Stimulated activated CD4-positive, alpha-beta T cell treated with anti-CD3 and anti-CD28 coated beads, Interleukin-2, amount 100 ng/mL, for 48 hours (primary cell): ENCODE data around the gene CD47.

Experiments used
- DNase-seq, 2 donors: peaks; one replicate each; pipeline ENCODE4 v3.0.0-alpha.2; 2020

Gene CD47

DNA sequence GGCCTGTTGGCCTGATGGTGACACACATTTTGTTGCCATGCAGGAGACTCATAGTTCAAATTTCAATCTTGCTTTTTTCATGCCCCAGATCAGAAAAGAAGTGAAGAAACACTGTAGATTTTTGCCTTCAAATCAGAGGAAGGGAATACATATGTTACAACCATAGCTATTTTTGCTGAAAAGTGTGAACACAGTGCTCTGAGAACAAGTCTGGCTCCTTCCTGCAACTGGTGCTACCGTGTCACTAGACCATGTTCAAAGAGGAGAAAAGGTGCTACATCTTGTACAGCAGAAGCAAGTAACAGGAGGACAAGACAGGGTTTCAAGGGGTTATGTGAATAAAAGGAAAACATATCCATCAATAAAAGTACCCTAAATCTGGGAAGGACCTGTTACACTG lies 44.6 kb downstream of the CD47 start:
- DNase-seq = no peak

DNA sequence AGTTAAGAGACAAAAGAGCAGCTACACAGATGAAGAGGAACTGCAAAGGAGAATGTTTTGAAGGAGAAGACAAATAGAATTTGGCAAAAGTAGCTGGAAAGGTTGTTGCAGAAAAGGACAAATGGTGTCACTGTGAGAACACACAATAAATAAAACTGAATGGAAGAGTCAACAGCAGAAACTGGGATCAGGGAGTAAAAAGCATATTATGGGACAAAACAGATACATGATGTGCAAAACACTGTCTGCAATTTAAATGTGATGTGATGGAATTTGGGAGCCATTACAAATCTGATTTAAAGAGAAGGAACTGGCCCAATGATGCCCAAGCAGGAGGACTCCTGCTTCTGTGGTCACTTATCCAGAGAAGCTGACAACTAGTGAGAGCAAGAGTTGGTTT lies 46.1 kb downstream of the CD47 start:
- no peak for DNase-seq

DNA sequence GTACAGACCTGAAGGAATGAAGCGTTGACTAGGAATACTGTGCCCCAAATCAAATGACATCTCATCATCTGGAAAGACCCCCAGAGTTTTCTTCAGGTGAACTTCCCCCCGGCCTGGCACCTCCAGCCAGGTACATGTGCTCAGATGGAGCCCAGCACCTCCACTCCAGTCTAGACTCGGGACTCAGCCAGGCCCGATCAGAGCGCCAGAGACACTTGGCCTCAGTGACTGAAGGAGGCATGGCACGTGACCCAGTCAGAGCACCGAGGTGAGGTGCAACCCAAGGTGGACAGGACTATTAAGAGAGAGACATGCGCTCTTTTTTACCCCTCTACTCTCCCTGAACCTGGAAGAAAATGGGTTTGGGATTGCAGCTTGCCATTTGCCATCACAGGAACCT lies 48.5 kb downstream of the CD47 start:
- no peak for DNase-seq

DNA sequence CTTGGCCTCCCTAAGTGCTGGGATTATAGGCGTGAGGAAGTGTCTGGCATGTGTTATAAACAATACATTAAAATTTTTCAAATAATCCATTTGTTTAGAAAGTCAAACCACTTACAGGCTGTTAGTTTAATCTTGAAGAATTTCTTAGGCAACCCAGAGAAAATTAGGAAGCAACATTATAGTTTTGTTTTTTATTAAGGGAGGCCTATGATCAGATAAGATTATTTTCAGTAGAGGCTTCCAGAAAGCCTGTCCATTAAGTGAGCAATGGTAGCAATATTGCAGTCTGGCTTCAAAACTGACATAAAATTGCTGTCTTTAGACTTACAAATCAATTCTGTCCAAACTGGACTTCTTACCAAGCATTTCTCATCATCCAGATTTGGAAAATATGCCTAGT lies 49.6 kb downstream of the CD47 start:
- DNase-seq = no peak

DNA sequence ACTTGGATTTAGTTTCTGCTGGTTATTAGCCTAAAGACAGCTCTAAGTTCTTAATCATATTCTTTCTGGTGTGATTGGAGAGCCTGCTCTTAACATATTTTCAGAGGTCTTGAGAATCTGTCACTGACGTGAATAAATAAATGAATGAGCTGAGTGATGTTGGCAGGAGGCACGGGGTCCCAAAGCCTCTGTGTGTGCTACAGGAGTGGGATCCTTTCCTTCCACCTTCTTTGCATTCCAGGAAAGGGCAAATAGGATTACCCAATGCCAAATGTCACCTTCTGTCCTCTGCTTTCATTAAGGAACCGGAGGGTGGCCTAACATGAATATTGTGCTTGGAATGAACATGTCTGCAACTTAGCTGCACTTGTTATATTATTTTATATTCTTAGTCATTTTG lies 53.1 kb downstream of the CD47 start:
- DNase-seq = no peak

DNA sequence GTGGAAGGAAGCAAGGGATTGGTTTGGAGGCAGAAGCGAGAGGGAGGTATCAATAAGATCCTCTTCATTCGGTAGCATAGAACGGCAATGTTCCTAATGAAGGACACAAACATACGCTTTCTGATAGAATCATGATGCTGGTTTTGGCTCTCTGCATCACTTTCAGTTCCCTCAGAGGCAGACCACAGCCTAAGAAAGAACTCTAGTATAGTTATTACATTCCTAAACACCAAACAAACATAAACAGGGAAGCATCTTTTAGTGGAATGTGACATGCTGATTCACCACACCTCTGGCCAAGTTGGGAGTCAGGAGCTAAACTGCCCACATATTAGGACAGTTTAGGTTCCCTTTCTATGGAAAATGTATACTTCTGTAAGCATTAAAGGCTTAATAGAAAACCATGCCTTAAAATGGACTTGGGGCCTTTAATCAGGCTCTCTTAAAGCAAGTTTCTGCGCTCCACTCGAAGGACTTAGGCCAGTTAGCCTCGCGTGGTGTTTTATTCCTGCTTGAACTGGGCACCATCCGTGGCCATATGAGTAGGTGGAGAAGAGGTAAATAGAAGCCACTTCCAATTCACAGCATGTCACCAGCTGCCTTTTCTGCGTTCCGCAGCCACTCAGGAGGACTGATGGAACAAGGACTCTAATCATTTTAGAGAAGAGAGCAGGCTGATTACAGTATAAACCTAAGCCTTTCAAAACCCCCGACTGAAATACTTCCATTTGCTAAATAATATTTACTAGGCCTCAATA lies 53.7 kb downstream of the CD47 start:
- no peak for DNase-seq

DNA sequence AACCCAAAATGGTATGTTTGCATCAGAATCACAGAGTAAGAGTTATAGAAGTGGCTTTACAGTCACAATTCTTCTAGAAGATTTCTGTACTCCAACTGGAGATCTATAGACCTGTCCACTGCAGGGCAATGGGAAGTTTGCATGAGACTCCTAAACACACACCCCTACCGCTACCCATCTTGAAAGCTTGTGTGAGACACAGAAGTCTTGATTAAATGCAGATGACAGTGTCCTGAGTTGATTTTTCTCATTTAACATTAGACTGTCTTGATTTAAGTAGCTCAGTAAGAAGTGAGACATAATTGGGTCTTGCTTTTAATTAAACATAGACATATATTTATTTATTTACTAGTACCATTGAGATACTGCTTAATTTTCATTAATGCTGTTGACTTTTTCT lies 54.4 kb downstream of the CD47 start:
- no peak for DNase-seq

DNA sequence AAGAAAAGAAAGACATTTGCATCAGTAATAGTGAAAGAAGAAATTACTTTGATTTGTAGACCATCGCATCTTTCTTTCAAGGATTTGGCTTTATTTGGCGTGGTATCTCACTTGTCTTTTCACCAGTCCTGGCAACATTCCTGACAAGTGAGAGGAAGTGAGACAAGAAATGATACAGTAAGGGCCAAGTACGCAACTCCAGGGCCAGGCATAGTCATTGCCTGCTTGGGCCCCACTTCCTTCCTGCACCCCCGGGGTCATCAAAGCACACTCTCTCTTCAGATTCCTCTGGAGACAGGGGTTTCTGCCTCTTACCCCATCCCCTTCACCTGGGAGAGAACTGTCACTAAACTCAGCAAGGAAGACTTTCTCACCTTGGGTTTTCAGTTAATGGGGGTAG lies 55.1 kb downstream of the CD47 start:
- DNase-seq = no peak

DNA sequence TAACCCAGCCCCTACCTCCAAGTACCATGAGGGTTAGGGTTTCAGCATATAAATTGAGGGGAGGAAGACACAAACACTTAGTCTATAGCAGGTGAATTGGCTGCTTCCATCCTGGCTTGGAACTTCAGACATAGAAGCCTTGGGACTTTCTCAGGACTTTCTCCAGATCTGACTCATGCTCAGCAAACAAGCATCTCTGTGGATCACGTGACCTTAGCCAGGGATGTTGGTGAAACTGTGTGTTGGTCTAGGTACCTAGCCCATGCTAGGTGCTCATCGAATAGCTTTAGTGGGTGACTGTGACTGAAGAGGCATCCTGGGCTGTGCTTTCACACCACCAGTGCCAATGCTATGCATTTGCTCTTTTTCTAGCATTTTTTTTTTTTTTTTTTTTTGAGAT lies 58.9 kb downstream of the CD47 start:
- DNase-seq = no peak

DNA sequence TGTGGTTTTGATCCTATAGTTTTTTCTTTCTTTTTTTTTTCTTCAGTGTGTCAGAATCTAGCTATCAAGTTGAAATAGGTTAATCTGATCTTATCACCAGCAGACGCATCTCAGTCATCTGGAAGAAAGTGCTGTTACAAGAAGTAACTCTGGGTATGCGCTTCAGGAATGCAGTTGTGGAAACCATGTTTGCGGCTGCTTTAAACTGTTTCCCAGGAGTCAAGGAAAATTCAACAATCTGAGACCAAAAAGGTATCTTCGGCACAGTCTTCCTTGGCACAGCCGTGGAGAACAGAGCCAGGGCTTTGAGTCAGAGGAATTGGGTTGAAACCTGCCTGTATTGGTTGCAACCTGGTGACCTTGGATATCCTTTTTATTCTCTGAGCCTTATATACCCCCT lies 59.9 kb downstream of the CD47 start:
- no peak for DNase-seq

DNA sequence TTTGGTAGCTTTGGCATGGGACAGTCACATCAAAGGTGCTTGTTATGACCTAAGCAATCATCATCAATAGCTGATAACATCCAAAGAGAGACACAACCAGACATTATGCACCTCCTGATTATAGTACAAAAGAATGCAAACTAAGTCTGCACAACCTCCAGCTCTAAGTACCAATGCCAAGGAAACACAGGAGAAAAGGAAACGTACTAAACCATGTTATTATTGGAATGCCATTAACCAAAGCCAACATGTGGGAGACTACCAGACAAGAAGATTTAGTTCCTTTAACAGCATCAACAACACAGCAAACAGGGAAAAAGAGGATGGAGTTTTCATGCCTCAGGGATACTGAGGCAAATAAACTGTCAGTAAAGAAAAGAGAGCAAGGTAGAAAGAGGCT lies 61.4 kb downstream of the CD47 start:
- DNase-seq = no peak

DNA sequence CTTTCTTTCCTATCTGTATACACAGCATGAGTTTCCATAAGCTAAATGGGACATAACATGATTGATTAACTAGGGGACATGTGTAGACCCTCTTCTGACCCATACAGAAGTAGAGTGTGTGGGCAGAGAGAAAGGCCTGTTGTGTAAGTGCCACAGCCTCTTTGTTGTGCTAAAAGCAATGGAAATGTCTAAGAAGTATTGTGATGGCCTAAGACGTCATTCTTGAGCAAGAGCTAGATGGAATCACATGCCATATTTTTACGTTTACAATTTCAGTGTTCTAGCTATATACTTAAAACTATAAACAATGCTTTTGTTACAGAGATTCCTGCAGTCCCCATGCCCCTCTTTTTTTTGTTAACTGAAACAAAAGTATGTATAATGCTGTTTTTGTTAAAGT lies 61.9 kb downstream of the CD47 start:
- DNase-seq = no peak

DNA sequence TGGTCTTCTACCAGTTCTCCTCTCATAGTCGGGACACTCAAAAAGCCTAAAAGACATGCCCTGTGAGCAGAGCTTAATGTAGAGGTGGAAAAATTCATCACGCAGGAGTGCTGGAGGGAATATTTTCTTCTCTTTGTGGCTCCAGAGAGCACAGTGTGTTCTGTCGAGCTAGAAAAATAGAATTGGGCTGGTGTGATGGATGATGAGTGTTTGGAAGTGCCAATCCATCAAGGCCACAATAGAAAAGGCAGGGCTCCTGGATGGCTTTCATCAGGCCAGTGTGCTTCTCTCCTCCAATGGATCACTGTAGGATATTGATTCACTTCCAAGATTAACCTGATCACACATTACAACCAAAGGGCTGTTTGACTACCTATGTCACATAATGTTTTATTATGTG lies 65.7 kb downstream of the CD47 start:
- no peak for DNase-seq

DNA sequence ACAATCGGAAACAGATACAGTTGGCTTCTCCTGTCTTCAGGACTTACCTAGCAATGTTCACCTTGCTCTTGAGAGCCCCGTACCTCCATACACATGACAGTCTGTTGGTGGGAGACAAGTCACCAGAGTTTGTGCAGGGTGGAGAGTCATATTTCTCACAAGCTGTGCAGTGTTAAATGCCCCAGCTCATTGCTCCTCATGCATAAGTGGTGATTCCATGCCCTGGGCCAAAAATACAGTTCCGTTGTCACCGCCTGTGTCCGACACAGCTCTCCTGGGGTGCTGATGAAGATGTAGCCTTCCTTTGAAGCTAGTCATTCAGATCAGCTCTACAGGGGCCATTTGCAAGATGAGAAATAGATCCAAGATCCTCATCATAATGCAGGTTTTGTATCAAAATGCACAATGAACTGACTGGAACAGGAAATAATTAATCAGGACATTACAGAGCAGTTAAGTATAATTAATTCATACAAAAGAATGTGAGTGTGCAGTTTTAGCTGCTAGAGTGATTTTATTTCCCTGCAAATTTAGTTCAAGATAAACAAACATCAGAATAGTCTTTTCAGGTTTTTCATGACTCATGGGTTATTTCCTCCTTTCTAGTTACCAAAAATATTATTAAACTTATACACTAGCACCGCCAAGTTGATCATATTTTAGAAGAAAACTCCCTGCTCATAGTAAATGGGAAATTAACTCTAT lies 66.5 kb downstream of the CD47 start:
- DNase-seq = no peak

DNA sequence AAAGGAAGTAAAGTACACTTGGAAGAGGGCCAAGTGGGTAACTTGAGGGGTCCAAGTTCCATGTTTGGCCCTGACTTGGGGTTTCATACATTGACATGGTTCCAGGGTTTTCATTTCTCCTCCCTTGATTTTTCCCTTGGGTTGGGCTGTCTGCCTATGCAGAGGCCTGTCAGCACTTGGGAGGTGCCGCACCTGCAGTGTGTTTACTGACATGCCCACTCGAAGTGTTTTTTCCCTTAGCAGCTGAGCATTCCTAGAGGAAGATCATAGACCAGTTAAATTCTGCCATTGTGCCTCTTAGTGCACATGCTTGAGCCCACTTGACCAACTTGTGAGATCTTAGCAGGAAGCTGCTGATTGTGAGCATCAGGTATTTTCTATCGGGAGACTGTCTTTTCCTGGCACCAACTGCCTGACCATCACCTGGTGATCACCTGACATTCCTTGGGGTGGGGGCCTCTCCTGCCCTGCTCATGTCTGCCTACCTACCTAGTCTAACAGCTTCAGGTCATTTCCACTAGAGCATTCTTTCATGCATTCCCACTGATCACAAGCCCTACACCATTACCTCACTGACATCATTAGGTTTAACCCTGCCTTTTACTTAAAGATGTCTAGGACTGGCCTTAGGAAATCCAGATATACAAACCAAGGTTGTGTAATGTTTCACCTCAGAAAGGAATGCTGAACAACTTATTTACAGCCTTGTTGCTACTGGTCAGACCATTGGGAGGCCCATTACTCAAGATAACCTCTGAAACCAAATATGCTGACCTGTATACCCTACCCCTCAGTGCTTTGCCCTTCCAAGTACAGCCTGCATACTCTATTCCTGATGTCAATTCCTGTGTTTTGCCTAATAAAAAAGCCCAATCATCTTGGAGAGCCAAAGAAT lies 68.3 kb downstream of the CD47 start:
- no peak for DNase-seq

DNA sequence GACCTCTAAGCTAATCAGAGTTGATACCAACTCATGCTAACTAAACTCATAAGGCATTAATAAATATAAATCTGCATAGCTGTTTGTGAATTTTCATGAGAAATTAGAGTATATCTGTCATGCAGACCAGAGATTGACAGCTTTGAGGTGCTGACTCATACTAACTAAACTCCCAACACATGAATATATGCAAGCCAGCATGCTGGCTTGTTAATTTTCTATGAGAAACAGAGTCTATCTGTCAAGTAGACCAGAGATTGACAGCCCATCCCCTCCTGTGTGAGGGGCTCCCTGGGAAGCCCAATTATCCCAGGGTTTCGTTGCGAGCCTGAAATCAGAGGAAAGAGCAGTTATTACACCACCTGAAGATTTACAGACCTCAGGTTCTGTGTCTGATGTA lies 69.3 kb downstream of the CD47 start:
- no peak for DNase-seq

DNA sequence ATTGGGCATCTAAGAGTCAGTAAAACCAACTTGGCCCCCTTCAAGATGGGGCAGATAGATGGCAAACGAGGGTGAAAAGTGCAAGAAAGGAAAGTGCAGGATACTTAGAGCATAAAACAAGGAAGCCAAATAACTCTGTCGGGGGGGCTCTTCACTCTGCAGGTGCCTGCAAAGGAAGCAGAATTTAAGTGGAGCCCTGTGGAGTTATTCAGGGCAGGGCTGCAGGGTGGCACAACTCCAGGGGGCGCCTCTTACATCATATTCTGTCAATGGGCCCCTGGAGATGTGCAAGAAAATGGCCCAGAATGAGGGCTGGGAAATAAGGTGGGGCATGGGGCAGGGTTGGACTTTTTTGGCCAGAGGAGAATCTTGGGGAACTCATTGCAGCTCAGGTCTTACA lies 69.7 kb downstream of the CD47 start:
- no peak for DNase-seq

DNA sequence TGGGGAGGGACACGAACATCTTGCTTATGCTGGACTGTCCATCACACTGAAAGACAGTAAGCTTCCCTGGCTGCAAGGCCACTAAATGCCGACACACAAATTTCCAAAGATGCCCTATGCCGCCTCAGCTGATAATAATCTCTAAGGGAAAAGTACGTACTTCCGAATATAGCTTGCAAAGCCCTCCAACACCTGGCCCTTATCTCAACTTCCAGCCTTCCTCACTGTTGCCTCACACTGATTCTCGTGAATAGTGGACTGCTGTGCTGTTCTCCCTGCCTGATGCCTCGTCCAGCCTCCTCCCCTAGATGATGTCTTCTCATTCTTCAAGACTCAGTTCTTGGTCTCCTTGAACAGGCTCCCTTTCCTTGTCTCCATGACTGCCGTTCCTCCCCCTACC lies 72.3 kb downstream of the CD47 start:
- no peak for DNase-seq

DNA sequence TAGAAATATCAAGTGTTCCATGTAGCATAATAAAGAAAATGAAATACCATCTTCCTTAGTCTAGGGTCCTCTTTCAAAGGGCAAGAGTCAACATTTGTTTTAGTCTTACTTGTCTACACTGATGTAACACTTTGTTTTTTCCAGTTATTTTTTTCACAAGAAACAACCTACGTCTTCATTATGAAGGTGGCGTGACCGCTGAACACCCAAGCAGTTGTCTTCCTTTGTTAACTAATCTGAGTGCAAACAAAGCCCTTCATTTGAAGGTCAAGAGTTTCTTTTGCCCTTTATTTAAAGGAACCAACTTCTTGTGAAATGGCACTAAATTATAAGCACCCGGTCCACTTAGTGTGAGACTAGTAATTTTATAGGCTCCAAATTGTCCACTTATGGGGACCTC lies 73.2 kb downstream of the CD47 start:
- DNase-seq = no peak

DNA sequence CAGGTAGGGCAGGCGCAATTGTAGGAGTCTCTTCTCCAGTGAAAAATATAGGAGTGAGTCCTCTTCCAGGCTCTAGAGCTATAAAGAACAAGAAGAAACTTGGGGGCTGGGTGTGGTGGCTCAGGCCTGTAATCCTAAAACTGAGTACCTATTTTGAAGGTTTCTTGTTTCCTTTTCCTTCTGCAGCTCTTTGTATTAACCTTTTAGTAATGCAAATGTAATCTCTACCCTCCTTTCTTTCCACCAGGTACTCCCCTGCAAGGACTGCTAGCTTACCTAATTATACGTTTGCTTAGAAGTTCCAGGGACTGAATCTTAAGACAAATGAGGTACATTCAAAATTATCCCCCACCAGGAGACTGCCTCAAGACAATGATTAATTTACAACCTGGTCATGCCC lies 75.9 kb downstream of the CD47 start:
- DNase-seq = no peak

DNA sequence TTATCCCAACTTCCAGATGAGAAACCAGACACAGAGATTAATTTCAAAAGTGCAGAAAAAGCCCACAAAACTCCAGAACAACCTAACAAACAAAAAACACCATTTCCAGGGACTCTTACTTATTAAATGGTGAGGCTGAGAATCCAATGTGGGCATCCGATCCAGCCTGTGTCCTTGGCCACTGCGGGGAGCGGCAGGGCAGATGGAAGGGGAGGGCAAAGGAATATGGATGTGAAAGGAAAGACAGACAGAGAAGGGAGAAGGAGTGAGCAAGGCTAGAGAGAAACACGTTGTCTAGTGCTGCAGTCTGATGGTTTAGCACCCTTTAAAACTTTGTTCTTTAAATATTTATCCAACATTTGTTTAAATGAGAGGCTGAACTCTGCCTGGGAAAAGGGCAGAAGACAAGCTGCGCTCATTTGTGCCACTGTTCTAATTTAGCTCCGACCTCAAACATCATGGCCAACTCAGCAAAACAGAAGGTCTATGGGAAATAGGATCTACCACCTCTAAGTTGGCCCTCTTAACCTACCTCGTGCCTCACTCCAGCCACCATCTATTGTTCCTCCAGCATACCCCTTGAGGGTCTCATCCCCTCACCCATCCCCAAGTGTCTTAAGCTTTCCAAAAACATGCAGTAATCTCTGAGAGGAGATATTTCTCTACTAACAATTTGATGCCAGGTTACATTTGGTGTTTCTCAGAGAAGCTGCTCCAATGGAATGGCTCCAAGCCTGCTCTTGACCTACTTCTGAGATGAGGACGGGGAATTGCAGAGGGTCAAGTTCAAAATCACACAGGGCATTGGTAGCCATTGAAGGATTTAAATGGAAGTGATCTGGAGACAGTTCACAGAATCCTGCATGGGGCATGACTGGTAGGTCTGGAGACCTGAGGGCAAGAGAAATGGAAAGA lies 77.4 kb downstream of the CD47 start:
- no peak for DNase-seq

DNA sequence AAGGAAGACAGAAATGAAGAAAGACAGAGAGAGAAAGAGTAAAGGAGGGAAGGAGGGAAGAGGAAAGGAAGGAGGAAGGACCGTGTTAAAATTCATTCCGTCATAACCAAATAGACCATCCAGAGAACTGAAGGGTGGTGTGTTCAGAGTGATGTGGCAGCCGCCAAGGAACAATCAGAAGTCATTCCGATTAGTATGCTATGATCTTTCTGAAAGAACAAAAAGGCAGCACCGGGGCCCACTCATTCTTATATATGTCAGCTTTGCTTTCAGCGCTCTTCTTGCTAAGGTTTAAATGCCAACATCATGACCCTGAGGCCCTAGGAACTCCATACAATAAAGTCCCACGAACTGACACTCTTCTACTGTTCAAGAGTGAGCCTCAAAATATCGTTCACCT lies 78.5 kb downstream of the CD47 start:
- DNase-seq = no peak

DNA sequence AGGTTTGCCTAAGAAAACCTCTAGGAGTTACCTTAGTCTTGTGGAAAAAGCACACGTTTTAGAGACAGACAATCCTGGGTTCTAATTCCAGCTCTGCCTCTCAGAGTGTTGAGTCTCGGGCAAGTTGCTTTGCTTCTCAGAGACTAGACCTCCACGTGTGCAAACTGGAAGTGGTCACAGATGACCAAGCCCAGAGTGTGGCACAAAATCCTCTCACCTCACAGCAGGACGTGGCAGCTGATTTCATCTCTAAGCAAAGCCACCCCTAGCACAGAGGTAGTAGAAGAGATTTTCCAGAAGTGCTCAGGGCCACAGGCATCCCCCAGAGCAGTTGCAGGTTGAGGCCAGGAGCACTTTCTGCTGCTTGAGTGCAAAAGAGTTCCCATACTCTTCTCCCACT lies 79.2 kb downstream of the CD47 start:
- no peak for DNase-seq
